GM10248 (cell line): ENCODE measurements around the gene TALDO1.

Source experiments
- CTCF ChIA-PET: fragments of 300-600 bp; sonication (Branson Sonifier 250); formaldehyde crosslinking; extraction: SDS; loops from one replicate; lab custom pipeline; 2021; ENCODE audit warnings: antibody characterized with exemption; lab: Yijun Ruan, JAX
- POLR2A ChIA-PET: fragments of 350-650 bp; sonication (Branson Sonifier 250); formaldehyde crosslinking; extraction: SDS; loops from one replicate; lab custom pipeline; 2020; ENCODE audit warnings: antibody characterized with exemption; lab: Yijun Ruan, JAX
- DNase-seq: peaks from one replicate; pipeline ENCODE4 v3.0.0; 2012; ENCODE audit errors: extremely low spot score
- TF ChIP-seq, protein P1 (sequence below): IDR thresholded peaks from 2 replicates; pipeline ENCODE4 v1.5.1; 2012; ENCODE audit warnings: mild to moderate bottlenecking, low read depth; ENCODE audit errors: extremely low read depth, missing control alignments, control extremely low read depth

The TALDO1 gene

DNA sequence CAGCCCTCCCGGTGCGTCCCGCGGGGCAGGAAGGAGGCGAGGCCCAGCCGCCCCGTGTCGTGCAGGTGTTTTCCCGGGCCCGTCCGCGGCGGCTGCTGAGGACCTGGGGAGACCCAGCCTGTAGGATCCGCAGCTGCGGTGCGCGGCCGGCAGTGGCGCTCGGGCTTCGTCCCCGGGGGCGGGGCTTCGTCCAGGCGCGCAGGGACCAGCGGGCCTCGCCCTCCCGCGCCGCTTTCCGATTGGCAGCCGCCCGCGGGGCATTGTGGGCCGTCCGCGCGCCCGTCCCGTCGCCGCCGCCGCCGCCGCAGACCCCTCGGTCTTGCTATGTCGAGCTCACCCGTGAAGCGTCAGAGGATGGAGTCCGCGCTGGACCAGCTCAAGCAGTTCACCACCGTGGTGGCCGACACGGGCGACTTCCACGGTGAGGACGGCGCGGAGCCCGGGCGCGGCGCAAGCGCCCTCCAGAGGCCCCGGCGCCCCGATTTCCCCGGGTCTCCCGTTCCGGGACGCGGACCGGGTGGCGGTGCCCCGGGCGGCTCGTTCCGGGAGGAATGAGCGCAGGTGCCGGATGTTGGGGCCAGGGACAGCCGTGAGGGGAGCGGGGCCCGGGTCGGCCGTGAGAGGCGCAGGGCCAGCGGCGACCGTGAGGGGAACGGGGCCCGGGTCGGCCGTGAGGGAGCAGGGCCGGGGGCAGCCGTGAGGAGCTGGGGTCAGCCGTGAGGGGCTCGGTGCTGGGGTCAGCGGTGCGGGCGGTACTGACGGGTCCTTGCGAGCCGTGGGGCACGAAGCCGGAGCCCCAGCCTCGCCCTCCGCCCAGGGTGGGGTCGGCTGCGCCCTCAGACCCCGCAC is at the start of gene TALDO1:
TALDO1 (plus strand) TSS at position 307 of the 849 bp plus-strand sequence; CDS start at position 325, 18 bp downstream.
- TF ChIP-seq, protein P1, sequence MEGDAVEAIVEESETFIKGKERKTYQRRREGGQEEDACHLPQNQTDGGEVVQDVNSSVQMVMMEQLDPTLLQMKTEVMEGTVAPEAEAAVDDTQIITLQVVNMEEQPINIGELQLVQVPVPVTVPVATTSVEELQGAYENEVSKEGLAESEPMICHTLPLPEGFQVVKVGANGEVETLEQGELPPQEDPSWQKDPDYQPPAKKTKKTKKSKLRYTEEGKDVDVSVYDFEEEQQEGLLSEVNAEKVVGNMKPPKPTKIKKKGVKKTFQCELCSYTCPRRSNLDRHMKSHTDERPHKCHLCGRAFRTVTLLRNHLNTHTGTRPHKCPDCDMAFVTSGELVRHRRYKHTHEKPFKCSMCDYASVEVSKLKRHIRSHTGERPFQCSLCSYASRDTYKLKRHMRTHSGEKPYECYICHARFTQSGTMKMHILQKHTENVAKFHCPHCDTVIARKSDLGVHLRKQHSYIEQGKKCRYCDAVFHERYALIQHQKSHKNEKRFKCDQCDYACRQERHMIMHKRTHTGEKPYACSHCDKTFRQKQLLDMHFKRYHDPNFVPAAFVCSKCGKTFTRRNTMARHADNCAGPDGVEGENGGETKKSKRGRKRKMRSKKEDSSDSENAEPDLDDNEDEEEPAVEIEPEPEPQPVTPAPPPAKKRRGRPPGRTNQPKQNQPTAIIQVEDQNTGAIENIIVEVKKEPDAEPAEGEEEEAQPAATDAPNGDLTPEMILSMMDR, result peak; percentile 28
- CTCF ChIA-PET, result interaction anchor here (0.8 to 12.5 kb wide), 7 partner anchors 9 to 193 kb away, joined by 3 to 112 read pairs (median 7); no protein-coding TSS in a partner anchor
- POLR2A ChIA-PET, result no interaction called here
- peak; percentile 97 for DNase-seq

DNA sequence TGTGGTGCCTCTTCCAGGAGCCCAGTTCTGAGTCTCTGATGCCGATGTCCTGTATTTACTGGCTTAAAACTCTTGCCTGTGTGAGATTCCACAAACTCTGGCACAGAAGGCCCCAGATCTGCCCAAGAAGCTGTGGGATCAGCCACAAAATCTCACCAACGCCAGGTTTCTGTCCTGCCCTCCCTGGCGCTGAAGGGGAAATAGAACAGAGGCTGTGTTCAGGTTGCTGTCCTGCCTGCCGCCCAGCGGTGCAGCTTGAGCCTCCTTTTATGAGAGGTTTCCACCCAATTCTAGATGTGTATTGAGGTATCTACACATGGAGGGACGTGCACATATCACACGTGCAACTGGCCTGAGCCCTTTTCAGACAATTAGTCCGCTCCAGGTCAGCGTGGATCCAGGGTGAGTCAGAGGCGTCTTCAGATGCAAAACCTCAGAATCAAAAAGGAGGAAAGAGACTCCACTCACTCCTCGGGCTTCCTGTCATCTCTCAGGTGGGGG is 49.4 kb upstream of the TALDO1 start:
- TF ChIP-seq, protein P1, result no peak
- ChIA-PET CTCF (interaction anchor here (1.1 to 5.4 kb wide), 7 partner anchors 25 to 68 kb away, joined by 3 to 47 read pairs (median 4); no protein-coding TSS in a partner anchor), POLR2A (interaction anchor here (1.5 kb wide), 1 partner anchor 28 kb away, joined by 3 read pairs; no protein-coding TSS in a partner anchor)
- no peak for DNase-seq

DNA sequence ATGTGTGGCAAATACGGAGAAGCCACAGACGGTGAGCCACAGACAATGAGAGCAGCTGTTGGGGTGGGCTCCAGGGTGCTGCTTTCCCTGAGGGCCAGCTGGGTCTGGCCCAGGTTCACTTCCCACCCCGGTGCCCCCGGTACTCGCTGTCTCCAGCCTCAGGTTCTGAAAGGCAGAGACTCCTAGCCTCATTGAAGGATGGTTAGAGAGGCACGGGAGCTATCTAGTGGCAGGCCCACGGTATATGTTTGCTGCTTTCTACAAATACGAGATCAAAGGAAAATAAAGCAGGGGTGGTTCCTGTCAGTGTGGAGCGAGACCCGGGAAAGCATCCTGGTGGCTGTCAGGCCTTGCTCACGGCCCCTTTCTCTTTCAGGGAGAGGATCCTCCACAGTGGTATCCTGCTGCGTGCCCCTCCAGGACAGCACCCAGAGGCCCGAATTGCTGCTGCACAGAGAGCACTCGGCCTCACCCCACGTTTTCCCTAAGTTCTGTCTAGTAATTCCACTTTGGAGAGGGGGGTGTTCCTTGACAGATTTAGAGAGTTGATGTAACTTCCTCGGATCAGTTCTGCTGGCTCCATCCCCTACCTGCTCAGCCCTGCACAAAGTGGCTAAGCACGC is 48.7 kb upstream of the TALDO1 start:
- TF ChIP-seq, protein P1, result no peak
- POLR2A ChIA-PET, result no interaction called here

DNA sequence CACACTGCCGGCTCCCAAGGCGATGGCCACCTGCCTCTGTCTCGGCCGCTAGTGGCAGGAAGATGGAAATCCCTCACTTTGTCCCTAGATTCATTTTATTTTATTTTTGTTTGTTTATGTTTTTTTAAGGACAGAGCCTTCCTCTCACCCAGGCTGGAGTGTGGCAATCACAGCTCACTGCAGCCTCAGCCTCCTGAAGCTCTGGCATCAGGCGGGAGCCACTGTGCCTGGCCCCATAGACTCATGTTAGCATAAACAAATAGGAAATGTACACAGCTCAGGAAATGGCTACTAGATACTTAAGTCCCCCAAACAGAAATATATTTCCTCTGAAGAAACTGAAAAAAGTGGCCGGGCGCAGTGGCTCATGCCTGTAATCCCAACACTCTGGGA is 48.2 kb upstream of the TALDO1 start:
- TF ChIP-seq, protein P1, result no peak
- ChIA-PET POLR2A (no interaction called here), CTCF (interaction anchor here (1.5 to 5.3 kb wide), 2 partner anchors 25 to 28 kb away, joined by 5 to 30 read pairs; no protein-coding TSS in a partner anchor)
- DNase-seq, result no peak

More for the DNA sequence above, 48.7 kb upstream of the TALDO1 start:
- DNase-seq, result no peak
- CTCF ChIA-PET, result interaction anchor here (1.2 to 5.4 kb wide), 5 partner anchors 25 to 67 kb away, joined by 3 to 47 read pairs (median 11); no protein-coding TSS in a partner anchor

DNA sequence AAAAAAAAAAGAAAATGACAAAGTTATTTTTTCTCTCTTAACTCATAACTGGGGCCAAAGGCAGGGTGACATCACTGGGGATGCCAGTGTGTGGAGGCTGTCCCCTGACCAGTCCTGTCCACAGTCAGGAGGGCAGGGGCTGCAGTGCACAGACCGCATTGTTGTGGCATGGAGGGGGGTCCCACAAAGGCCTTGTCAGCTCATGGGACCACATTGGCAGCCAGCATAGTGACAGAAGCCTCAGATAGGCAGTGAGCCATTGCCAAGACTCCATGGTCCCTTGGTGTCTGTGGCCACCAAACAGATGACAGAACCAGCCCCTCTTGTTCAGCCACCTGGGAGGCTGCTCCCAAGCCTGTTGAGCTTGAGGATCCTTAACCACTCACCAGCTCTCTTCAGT is 47.5 kb upstream of the TALDO1 start:
- TF ChIP-seq, protein P1, result no peak
- POLR2A ChIA-PET, result no interaction called here
- CTCF ChIA-PET, result interaction anchor here (1.1 to 5.3 kb wide), 4 partner anchors 25 to 55 kb away, joined by 3 to 30 read pairs (median 4); no protein-coding TSS in a partner anchor
- DNase-seq, result no peak
